ENCODE measurements around the gene LTF. TPM values are rescaled to one million over a fixed set of nuclear protein-coding genes. Genes with fewer than 3 reads are reported as not detected.

LTF gene
- total RNA-seq, result 1 to 10 TPM in 1 of 2 donors, under 1 TPM in 1; 0.51 to 1.8 TPM

DNA sequence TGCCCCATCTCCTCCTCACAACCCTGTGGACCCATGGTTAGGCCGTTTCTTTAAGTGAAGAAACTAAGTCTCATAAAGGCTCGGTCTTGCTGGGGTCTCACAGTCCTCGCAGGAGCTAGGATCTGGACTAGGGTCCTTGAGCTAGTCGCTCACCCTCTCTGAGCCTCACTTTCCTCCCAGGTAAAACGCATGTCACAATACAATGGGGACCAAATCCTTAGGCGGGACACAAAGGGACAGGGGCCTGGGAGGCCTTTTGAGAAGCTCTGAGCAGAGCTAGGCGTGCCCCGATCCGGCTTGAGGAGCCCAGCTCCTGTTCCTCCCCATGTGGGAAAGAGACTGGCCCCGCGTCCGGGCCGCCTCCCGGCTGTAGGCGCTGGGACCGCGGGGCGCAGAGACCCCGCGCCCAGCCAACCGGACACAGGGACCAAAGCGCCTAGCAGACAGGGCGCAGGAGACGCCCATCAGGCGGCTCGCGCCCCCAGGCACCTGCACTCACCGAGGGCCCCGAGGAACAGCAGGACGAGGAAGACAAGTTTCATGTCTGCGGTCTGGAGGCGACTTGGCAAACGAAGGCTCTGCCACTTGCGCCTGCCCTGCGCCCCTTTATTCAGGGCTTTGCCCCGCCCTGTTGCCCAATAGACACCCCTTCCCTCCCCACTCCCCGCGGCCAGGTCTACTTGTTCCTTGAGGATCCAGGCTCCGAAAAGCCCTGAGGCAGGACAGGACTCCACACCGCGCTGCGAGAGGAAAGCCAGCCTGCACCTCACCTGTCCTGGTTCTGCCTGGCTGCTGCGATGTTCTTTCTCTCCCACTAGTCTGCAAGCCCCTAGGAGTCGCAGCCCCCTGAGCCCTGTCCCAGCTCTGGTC, at the start of gene LTF:
TSS of gene LTF (minus strand) at position 580 of the 870 bp plus-strand sequence. CDS start at position 542, 38 bp downstream.
- TF ChIP-seq, protein P1, sequence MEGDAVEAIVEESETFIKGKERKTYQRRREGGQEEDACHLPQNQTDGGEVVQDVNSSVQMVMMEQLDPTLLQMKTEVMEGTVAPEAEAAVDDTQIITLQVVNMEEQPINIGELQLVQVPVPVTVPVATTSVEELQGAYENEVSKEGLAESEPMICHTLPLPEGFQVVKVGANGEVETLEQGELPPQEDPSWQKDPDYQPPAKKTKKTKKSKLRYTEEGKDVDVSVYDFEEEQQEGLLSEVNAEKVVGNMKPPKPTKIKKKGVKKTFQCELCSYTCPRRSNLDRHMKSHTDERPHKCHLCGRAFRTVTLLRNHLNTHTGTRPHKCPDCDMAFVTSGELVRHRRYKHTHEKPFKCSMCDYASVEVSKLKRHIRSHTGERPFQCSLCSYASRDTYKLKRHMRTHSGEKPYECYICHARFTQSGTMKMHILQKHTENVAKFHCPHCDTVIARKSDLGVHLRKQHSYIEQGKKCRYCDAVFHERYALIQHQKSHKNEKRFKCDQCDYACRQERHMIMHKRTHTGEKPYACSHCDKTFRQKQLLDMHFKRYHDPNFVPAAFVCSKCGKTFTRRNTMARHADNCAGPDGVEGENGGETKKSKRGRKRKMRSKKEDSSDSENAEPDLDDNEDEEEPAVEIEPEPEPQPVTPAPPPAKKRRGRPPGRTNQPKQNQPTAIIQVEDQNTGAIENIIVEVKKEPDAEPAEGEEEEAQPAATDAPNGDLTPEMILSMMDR (IDR thresholded peaks at IDR 0.05), result no peak
- Histone ChIP-seq H3K4me3 (peak within 1 kb of the TSS in 1 of 2 donors; percentile 9), H3K4me1 (peaks cover 0 to 29% of the 10 kb centered on the region in 2 donors), H3K36me3 (no peaks in the 10 kb centered on the region), H3K9me3 (no peaks in the 10 kb centered on the region), H3K27ac (peak within 1 kb of the TSS in 1 of 2 donors; percentile 50), H3K27me3 (peaks cover 6 to 8% of the 10 kb centered on the region in 2 donors)
- peak; percentile 54 for DNase-seq (ENCODE audit: low spot score)

DNA sequence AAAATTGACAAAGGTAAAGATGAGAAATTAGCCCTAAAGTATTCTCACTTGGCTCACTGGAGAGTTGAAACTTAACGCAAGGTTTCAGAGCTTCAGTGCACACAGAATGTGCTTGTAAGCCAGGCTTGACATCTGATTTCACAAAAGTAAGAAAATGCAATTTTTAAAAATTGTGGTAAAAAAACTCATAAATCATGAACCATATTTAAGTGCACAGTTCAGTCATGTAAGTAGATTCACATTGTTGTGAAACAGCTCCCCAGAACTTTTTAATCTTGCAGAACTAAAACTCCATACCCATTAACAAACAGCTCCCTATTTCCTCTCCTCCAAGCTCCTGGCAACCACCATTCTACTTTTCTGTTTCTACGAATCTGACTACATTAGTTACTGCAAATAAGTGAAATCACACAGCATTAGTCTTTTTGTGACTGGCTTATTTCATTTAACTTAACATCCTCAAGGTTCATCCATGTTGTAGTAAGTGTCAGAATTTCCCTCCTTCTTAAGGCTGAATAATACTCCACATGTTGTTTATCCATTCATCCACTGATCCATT, 47.6 kb upstream of the LTF start:
- H3K4me1 ChIP-seq, result no peaks in the 10 kb centered on the region
- no peak for DNase-seq (ENCODE audit: low spot score)
- no peak overlapping the region for H3K27ac ChIP-seq
- H3K27me3 ChIP-seq, result no peaks in the 10 kb centered on the region
- TF ChIP-seq, protein P1 (IDR thresholded peaks at IDR 0.05), result no peak
- no peaks in the 10 kb centered on the region for H3K36me3 ChIP-seq
- H3K4me3 ChIP-seq, result no peak overlapping the region
- no peaks in the 10 kb centered on the region for H3K9me3 ChIP-seq

DNA sequence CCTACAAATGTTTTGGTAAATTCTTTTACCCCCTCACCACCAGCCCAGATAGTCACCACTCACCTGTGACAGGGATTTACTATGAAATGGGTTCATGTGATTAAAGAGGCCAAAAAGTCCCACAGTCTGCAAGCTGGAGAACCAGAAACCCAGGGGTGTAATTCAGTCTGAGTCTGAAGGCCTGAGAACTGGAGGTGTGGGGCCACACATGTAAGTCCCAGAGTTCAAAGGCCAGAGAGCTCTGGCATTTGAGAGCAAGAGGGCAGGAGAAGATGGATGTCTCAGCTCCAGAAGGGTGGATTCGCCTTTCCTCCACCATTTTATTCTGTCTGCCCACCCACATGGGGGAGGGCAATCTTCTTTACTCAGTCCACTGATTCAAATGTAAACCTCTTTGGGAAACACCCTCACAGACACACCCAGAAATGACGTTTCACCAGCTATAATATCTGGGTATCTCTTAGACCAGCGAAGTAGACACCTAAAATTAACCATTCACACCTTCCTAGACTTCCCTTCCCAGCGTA, 45.0 kb upstream of the LTF start:
- TF ChIP-seq, protein P1 (IDR thresholded peaks at IDR 0.05), result no peak
- DNase-seq (ENCODE audit: low spot score), result no peak
- H3K4me1 ChIP-seq, result no peaks in the 10 kb centered on the region
- no peak overlapping the region for H3K4me3 ChIP-seq
- H3K27me3 ChIP-seq, result no peaks in the 10 kb centered on the region
- H3K36me3 ChIP-seq, result no peaks in the 10 kb centered on the region
- H3K9me3 ChIP-seq, result no peaks in the 10 kb centered on the region
- H3K27ac ChIP-seq, result no peak overlapping the region

DNA sequence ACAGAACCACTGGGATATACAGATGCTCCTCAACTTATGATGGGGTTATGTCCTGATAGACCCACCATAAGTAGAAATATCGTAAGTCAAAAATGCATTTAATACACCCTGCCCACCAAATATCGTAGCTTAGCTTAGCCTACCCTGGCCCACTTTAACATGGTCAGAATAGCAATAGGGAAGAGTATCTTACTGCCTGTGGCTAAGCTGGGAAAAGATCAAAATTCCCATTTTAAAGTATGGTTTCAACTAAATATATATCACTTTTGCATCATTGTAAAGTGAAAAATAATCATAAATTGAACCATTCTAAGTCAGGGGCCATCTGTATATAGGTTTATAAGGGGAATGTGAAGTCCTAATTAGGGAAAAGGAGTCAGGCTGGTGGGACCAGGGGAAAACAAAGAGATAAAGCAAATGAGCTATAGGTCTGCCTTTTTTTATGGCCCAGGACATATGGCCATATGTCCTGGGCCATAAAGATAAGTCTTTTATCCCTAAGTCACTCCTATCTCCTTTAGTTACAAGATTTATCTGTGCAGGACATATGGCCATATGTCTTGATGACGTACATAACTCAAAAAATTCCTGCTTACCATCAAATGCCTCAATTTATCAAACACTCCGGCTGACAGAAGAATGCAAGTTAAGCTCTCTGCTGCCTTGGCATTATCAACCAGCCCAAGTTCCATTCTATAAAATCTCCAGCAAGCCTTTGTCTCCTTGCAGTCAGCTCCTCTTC, 44.3 kb upstream of the LTF start:
- Histone ChIP-seq H3K4me1 (no peaks in the 10 kb centered on the region), H3K9me3 (no peaks in the 10 kb centered on the region), H3K27ac (no peak overlapping the region), H3K4me3 (no peak overlapping the region), H3K36me3 (no peaks in the 10 kb centered on the region), H3K27me3 (no peaks in the 10 kb centered on the region)
- no peak for DNase-seq (ENCODE audit: low spot score)
- TF ChIP-seq, protein P1 (IDR thresholded peaks at IDR 0.05), result no peak

DNA sequence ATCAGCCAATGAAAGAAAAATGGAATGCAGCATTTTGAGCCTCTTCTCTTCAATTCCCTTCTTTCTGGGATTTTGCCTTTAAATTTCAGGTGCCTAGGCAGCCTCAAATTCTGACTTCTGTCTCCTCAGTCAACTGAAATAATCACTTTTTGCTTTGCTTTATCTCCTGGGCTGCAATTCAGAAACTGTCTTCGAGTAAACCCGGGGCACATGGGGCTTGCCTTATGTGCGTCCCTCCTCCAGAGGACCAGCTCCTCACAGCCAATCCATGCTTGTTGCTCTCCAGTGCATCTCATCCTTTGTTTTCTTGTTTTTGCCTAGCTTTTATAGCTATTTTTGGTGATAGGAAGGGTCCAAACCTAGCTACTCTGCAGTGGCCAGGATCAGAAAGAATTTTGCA, 41.8 kb upstream of the LTF start:
- Histone ChIP-seq H3K27ac (no peak overlapping the region), H3K9me3 (no peaks in the 10 kb centered on the region), H3K36me3 (no peaks in the 10 kb centered on the region), H3K4me1 (no peaks in the 10 kb centered on the region), H3K27me3 (no peaks in the 10 kb centered on the region), H3K4me3 (no peak overlapping the region)
- TF ChIP-seq, protein P1 (IDR thresholded peaks at IDR 0.05), result no peak
- DNase-seq (ENCODE audit: low spot score), result no peak

Data from right atrium auricular region (tissue), 2 donors.